DOHH2 (cell line): ENCODE data around the gene PCDHGB6.

Experiments
- EZH2phosphoT487 ChIP-seq: fragments of 200-600 bp; sonication (generic); IDR thresholded peaks from 2 replicates; pipeline ENCODE4 v1.6.1; 2017; ENCODE audit warnings: borderline replicate concordance, mild to moderate bottlenecking, antibody characterized with exemption, low read length, moderate library complexity, mixed read lengths
- TF ChIP-seq, protein P1 (sequence below): fragments of 200-600 bp; sonication (generic); IDR thresholded peaks from one replicate; pipeline ENCODE4 v1.5.1; 2014; ENCODE audit warnings: antibody characterized with exemption, mild to moderate bottlenecking, low read depth, low read length; ENCODE audit not compliant: poor library complexity, severe bottlenecking

DNA sequence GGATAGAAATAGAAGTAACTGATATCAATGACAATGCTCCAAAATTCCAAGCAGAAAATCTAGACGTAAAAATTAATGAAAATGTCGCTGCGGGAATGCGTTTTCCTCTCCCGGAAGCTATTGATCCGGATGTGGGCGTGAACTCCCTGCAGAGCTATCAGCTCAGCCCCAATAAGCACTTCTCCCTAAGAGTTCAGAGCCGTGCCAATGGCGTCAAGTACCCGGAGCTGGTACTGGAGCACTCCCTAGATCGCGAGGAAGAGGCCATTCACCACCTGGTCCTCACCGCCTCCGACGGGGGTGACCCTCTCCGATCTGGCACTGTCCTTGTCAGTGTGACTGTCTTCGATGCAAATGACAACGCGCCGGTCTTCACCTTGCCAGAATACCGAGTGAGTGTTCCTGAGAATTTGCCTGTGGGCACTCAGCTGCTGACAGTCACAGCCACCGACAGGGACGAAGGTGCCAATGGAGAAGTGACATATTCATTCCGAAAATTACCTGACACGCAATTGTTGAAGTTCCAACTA, 5.8 kb downstream of the PCDHGB6 start:
- TF ChIP-seq, protein P1, sequence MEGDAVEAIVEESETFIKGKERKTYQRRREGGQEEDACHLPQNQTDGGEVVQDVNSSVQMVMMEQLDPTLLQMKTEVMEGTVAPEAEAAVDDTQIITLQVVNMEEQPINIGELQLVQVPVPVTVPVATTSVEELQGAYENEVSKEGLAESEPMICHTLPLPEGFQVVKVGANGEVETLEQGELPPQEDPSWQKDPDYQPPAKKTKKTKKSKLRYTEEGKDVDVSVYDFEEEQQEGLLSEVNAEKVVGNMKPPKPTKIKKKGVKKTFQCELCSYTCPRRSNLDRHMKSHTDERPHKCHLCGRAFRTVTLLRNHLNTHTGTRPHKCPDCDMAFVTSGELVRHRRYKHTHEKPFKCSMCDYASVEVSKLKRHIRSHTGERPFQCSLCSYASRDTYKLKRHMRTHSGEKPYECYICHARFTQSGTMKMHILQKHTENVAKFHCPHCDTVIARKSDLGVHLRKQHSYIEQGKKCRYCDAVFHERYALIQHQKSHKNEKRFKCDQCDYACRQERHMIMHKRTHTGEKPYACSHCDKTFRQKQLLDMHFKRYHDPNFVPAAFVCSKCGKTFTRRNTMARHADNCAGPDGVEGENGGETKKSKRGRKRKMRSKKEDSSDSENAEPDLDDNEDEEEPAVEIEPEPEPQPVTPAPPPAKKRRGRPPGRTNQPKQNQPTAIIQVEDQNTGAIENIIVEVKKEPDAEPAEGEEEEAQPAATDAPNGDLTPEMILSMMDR = no peak
- TF ChIP-seq EZH2phosphoT487 = no peak
